Measurements from ENCODE around the gene POLR1G.

- TF ChIP-seq TAF1 (conservative IDR thresholded peaks at IDR 0.05) (no peak), CTCF (IDR thresholded peaks at IDR 0.05; ENCODE audit: low read depth, low read length, missing input control) (no peak), HNF4A (conservative IDR thresholded peaks at IDR 0.05) (no peak), FOXA1 (IDR thresholded peaks at IDR 0.05) (no peak), MAX (IDR thresholded peaks at IDR 0.05) (no peak), ATF3 (IDR thresholded peaks at IDR 0.05) (no peak), ZBTB33 (IDR thresholded peaks at IDR 0.05) (no peak), REST (IDR thresholded peaks at IDR 0.05) (no peak), JUND (IDR thresholded peaks at IDR 0.05) (no peak), NR2F2 (IDR thresholded peaks at IDR 0.05) (no peak), YY1 (IDR thresholded peaks at IDR 0.05) (no peak)
Observed at GRCh38 chr19:45437328-45437727, 30.9 kb downstream of the POLR1G start.
